ENCODE data around the gene ZNF761. TPM values are rescaled to one million over a fixed set of nuclear protein-coding genes. Genes with fewer than 3 reads are reported as not detected.

Gene ZNF761
- 10 to 100 TPM; 13.8 to 16.1 (median 15.2) TPM for total RNA-seq

DNA sequence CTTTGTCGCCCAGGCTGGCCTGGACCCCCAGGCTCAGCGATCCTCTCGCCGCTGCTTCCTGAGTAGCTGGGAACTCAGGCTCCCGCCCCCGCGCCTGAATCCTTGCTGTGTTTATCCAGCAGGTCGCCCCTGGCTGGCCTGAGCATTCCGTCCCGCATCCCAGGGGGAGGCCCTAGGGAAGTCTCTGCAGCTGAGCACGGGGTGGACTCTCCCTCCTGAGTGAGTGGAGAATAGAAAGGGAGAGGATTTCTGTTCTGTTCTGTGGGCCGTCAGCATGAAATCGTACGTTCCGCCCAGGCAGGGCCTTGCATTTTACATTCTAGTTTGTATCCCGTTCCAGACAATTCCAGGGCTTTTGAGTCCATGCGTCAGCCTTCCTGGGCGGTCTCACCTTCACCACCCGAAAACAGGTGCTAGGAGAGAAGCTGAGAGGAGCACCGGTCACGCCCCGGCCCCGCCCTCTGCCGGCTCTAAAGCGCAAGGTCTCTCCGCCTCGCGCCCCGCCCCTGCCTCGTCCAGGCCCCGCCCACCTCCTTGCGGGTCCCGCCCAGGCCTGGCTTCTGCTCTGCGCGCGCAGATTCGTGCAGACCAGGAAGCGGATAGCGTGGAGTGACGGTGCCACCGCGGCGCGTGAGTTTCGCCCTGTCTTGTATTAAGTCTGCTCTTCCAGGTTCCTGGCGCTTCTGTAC is at the start of gene ZNF761:
Gene ZNF761, plus strand, starts transcription at position 586 of the 689 bp plus-strand sequence. CDS start 15,285 bp downstream, outside the sequence.
- TF ChIP-seq, protein P1, sequence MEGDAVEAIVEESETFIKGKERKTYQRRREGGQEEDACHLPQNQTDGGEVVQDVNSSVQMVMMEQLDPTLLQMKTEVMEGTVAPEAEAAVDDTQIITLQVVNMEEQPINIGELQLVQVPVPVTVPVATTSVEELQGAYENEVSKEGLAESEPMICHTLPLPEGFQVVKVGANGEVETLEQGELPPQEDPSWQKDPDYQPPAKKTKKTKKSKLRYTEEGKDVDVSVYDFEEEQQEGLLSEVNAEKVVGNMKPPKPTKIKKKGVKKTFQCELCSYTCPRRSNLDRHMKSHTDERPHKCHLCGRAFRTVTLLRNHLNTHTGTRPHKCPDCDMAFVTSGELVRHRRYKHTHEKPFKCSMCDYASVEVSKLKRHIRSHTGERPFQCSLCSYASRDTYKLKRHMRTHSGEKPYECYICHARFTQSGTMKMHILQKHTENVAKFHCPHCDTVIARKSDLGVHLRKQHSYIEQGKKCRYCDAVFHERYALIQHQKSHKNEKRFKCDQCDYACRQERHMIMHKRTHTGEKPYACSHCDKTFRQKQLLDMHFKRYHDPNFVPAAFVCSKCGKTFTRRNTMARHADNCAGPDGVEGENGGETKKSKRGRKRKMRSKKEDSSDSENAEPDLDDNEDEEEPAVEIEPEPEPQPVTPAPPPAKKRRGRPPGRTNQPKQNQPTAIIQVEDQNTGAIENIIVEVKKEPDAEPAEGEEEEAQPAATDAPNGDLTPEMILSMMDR (IDR thresholded peaks at IDR 0.05; ENCODE audit: low read depth): no peak

DNA sequence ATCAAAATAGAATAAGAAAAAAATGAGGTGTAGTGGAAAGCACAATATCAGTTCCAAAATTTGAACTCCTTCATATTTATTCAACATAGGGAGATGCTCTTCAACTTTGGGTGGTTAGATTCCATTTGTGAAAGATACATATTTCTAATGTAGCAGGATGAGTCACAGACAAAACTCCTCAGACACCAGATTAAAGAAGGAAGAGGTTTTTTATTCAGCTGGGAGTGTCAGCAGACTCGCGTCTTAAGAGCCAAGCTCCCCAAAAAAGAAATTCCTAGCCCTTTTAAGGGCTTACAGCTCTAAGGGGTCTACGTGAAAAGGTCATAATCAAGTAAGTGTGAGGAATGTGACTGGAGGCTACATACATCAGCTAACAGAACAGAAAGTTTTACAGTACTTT is 43.6 kb upstream of the ZNF761 start:
- TF ChIP-seq, protein P1 (IDR thresholded peaks at IDR 0.05; ENCODE audit: low read depth): no peak

DNA sequence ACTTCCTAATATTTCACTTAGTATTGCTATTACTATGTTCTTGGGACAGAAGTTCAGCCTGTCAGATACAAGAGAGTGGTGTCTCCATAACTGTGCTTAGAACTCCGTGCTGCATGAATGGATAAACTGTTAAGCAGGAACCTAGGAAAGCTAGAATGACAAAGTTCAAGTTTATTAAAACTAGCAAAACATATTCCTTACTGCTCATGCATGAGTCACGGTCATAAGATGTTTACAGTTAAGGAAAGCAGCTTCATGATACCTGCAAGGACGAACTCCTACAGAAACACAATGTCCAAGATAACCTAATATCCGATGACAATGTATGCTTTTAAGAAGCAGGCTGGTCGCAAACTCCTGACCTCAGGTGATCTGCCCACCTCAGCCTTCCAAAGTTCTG is 42.9 kb upstream of the ZNF761 start:
- TF ChIP-seq, protein P1 (IDR thresholded peaks at IDR 0.05; ENCODE audit: low read depth): no peak

DNA sequence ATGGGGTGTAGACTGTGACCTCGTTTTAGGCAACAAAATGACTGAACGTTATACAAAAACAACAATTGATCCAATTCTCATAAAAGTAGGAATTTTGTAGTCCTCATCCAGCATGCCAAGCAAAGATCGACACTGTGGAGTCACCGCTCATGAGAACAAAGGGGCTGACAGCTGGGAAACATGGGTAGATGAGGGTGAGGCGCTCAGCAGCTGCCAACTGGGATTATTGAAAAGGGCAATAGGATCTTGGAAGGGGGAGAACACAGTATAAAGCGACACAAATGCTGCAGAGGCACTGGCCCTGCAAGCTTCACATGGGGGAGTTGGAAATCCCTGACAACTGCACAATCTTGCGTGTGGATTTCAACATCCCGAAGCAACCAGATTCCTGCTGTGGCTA is 42.2 kb upstream of the ZNF761 start:
- TF ChIP-seq, protein P1 (IDR thresholded peaks at IDR 0.05; ENCODE audit: low read depth): no peak

DNA sequence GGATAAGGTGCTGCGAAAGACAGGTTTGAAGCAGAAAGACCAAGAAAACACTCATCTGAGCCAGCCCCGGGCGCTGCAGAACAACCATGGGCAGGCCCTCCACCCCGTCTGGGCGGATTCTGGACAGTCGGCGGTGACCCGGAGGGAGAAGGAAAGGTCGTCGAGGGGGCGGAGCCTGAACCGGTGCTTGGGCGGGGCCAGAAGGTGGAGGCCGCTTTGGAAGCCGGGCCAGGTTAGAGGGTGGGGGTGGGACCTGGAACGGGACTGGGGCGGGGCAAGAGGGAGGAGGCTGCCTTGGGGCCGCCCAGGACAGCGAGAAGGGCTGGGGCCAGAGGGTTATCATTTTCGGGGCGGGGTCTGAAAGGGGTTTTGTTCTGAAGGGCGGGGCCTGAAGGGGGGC is 41.8 kb upstream of the ZNF761 start:
- TF ChIP-seq, protein P1 (IDR thresholded peaks at IDR 0.05; ENCODE audit: low read depth): no peak

DNA sequence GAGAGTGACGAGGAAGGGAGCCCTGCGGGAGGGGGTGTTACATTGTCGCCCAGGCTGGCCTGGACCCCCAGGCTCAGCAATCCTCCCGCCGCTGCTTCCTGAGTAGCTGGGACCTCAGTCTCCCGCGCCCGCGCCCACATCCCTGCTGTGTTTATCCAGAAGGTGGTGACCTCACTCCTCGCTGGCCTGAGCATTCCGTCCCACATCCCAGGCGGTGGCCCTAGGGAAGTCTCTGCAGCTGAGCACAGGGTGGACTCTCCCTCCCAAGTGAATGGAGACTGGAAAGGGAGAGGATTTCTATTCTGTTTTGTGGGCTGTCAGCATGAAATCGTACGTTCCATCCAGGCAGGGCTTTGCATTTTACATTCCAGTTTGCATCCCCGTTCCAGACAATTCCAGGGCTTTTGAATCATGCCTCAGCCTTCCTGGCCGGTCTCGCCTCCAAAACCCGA is 37.2 kb upstream of the ZNF761 start:
- TF ChIP-seq, protein P1 (IDR thresholded peaks at IDR 0.05; ENCODE audit: low read depth): no peak

DNA sequence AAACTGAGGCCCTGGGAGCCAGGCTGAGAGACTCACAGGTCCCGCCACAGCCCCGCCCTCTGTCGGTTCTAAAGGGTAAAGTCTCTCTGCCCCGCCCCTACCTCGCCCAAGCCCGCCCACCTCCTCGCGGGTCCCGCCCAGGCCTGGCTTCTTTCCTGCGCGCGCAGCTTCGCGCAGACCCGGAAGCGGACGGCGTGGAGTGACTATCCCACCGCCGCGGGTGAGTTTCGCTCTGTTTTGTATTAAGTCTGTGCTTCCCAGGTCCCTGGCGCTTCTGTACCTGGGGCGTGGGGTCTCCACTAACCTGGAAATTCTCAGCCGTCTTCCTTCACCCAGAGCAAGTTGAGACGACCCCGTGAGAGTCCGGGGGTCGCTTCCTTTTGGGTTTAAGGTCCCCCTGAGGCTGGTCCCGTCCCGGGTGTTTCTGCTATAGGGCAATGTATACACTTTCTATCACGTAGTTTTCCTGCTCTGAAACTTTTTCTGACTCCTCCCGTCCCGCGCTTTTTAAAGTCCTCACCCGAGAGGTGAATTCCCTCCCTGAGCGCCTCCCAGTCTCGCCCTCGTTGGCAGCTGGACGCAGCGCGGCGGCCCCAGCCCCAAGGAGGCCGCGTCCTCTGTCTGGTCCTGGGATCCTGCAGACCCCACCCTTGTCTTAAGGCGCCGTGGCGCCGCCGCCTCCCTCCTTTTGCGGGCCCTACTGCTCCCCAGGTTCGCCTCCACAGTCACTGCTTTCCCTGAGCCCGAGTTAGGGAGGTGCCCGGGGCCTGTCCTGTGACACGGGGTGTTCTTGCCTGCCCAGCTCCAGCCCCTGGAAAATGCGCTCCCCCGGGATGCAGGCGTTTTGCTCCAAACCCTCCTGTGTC is 36.6 kb upstream of the ZNF761 start, which contains the start of gene ZNF765:
Gene ZNF765, plus strand, starts transcription at position 176 of the 866 bp plus-strand sequence. CDS start 2,867 bp downstream, outside the sequence.
- TF ChIP-seq, protein P1 (IDR thresholded peaks at IDR 0.05; ENCODE audit: low read depth): no peak

Data from subcutaneous adipose tissue (tissue), 4 donors.